Chondrocyte (in vitro differentiated cells): Measurements from ENCODE around the gene IMPDH2. TPM values are rescaled to one million over a fixed set of nuclear protein-coding genes. Genes with fewer than 3 reads are reported as not detected.
A peak's percentile ranks its signal among the peaks of the same experiment; 100 is the strongest.

ENCODE experiments used
- DNase-seq: peaks from one replicate; pipeline ENCODE4 v3.0.0; 2021; ENCODE audit warnings: mixed read lengths, low spot score
- H3K27ac Mint-ChIP-seq: one replicate; pipeline ENCODE4 v1.8.0; 2021; ENCODE audit warnings: mild to moderate bottlenecking, moderate library complexity, mixed read lengths; ENCODE audit not compliant: unreplicated experiment
- H3K27me3 Mint-ChIP-seq: 2 replicates; pipeline ENCODE4 v1.8.0; 2021; ENCODE audit warnings: low read depth, mixed read lengths
- H3K36me3 Mint-ChIP-seq: 2 replicates; pipeline ENCODE4 v1.8.0; 2021; ENCODE audit warnings: low read depth, mixed read lengths
- H3K4me1 Mint-ChIP-seq: 2 replicates; pipeline ENCODE4 v1.8.0; 2021; ENCODE audit warnings: low read depth, mild to moderate bottlenecking, mixed read lengths
- H3K4me3 Mint-ChIP-seq: one replicate; pipeline ENCODE4 v1.8.0; 2021; ENCODE audit warnings: mild to moderate bottlenecking, moderate library complexity, mixed read lengths; ENCODE audit not compliant: unreplicated experiment
- H3K9me3 Mint-ChIP-seq: 2 replicates; pipeline ENCODE4 v1.8.0; 2021; ENCODE audit warnings: low read depth, mixed read lengths
- CTCF ChIP-seq: fragments of 200-600 bp; sonication (generic); IDR thresholded peaks from 2 replicates; pipeline ENCODE4 v1.5.0; 2021; ENCODE audit warnings: antibody characterized with exemption, mild to moderate bottlenecking, moderate library complexity
- total RNA-seq: library from RNA; stranded (reverse); gene quantifications from 3 replicates; pipeline ENCODE4 v1.2.1, GENCODE V29; 2021

Gene IMPDH2
- total RNA-seq, 1 donor from 2014 or later = 140 TPM

- Mint-ChIP-seq H3K27ac (peak within 1 kb of the TSS; percentile 89), H3K36me3 (peaks cover 12% of the 10 kb centered on the region), H3K27me3 (no peaks in the 10 kb centered on the region), H3K4me1 (peaks cover 43% of the 10 kb centered on the region), H3K4me3 (peak within 1 kb of the TSS; percentile 80), H3K9me3 (no peaks in the 10 kb centered on the region)
- DNase-seq = no peak
- peak; percentile 16 for TF ChIP-seq CTCF
Measured at GRCh38 chr3:49017971-49018706, 11.1 kb downstream of the IMPDH2 start, which contains the start of gene DALRD3. TSS of gene DALRD3 (minus strand) at chr3:49018580. CDS start at chr3:49018564, 16 bp downstream.

- peaks cover 12% of the 10 kb centered on the region for H3K36me3 Mint-ChIP-seq
- no peak for TF ChIP-seq CTCF
- DNase-seq = no peak
- peak overlapping the region; percentile 80 for H3K4me3 Mint-ChIP-seq
- no peaks in the 10 kb centered on the region for H3K27me3 Mint-ChIP-seq
- peaks cover 35% of the 10 kb centered on the region for H3K4me1 Mint-ChIP-seq
- H3K9me3 Mint-ChIP-seq = no peaks in the 10 kb centered on the region
- peak overlapping the region; percentile 82 for H3K27ac Mint-ChIP-seq
Measured at GRCh38 chr3:49017229-49017970, 11.8 kb downstream of the IMPDH2 start.

GRCh38 chr3:49016414-49017228, 12.6 kb downstream of the IMPDH2 start:
- H3K4me3 Mint-ChIP-seq = peak overlapping the region; percentile 80
- H3K27ac Mint-ChIP-seq = no peak overlapping the region
- H3K9me3 Mint-ChIP-seq = no peaks in the 10 kb centered on the region
- H3K36me3 Mint-ChIP-seq = peaks cover 18% of the 10 kb centered on the region
- peaks cover 38% of the 10 kb centered on the region for H3K4me1 Mint-ChIP-seq
- no peaks in the 10 kb centered on the region for H3K27me3 Mint-ChIP-seq
- no peak for DNase-seq
- TF ChIP-seq CTCF = no peak

- peaks cover 37% of the 10 kb centered on the region for H3K4me1 Mint-ChIP-seq
- H3K9me3 Mint-ChIP-seq = no peaks in the 10 kb centered on the region
- no peaks in the 10 kb centered on the region for H3K27me3 Mint-ChIP-seq
- no peak for TF ChIP-seq CTCF
- DNase-seq = no peak
- peaks cover 19% of the 10 kb centered on the region for H3K36me3 Mint-ChIP-seq
- H3K4me3 Mint-ChIP-seq = no peak overlapping the region
- peak overlapping the region; percentile 70 for H3K27ac Mint-ChIP-seq
Measured at GRCh38 chr3:49015765-49016164, 13.4 kb downstream of the IMPDH2 start.

- Mint-ChIP-seq H3K36me3 (peaks cover 19% of the 10 kb centered on the region), H3K4me3 (no peak overlapping the region), H3K27me3 (no peaks in the 10 kb centered on the region), H3K4me1 (peaks cover 34% of the 10 kb centered on the region), H3K27ac (peak overlapping the region; percentile 70), H3K9me3 (no peaks in the 10 kb centered on the region)
- no peak for TF ChIP-seq CTCF
- DNase-seq = no peak
Measured at GRCh38 chr3:49015072-49015471, 14.1 kb downstream of the IMPDH2 start.
